Measurements from ENCODE around the gene GPC5. TPM values are rescaled to one million over a fixed set of nuclear protein-coding genes. Genes with fewer than 3 reads are reported as not detected.

GPC5 gene
- total RNA-seq, 1 donor from 2014 or later: 8.7 TPM

GRCh38 chr13:92807966-92808365 lies 1409.5 kb downstream of the GPC5 start:
- H3K9me3 ChIP-seq: no peaks in the 10 kb centered on the region
- peaks cover 6% of the 10 kb centered on the region for H3K4me1 ChIP-seq
- H3K27ac ChIP-seq: no peak overlapping the region
- intact Hi-C loops (cut with DNase I): no loop called here
- no peak overlapping the region for H3K4me3 ChIP-seq
- ATAC-seq (no peak), DNase-seq (no peak)
- H3K27me3 ChIP-seq (ENCODE audit: low read depth): no peaks in the 10 kb centered on the region
- no peak for TF ChIP-seq CTCF (IDR thresholded peaks at IDR 0.05)
- H3K36me3 ChIP-seq: no peaks in the 10 kb centered on the region

GRCh38 chr13:92821324-92821723 lies 1422.9 kb downstream of the GPC5 start:
- intact Hi-C loops (cut with DNase I): no loop called here
- no peaks in the 10 kb centered on the region for H3K36me3 ChIP-seq
- ATAC-seq: no peak

GRCh38 chr13:92823059-92823458 lies 1424.6 kb downstream of the GPC5 start:
- no peak for TF ChIP-seq CTCF (IDR thresholded peaks at IDR 0.05)
- Histone ChIP-seq H3K27me3 (ENCODE audit: low read depth) (no peaks in the 10 kb centered on the region), H3K4me1 (no peaks in the 10 kb centered on the region), H3K4me3 (no peak overlapping the region), H3K9me3 (no peaks in the 10 kb centered on the region), H3K36me3 (no peaks in the 10 kb centered on the region), H3K27ac (no peak overlapping the region)
- ATAC-seq (no peak), DNase-seq (no peak)
- intact Hi-C loops (cut with DNase I): no loop called here

More at GRCh38 chr13:92821324-92821723, 1422.9 kb downstream of the GPC5 start:
- H3K27me3 ChIP-seq (ENCODE audit: low read depth): no peaks in the 10 kb centered on the region
- H3K9me3 ChIP-seq: no peaks in the 10 kb centered on the region
- no peak for TF ChIP-seq CTCF (IDR thresholded peaks at IDR 0.05)
- H3K27ac ChIP-seq: no peak overlapping the region
- no peaks in the 10 kb centered on the region for H3K4me1 ChIP-seq
- no peak for DNase-seq
- H3K4me3 ChIP-seq: no peak overlapping the region

GRCh38 chr13:92825938-92826596 lies 1427.6 kb downstream of the GPC5 start:
- Histone ChIP-seq H3K4me3 (no peak overlapping the region), H3K27me3 (ENCODE audit: low read depth) (no peaks in the 10 kb centered on the region), H3K27ac (no peak overlapping the region), H3K9me3 (no peaks in the 10 kb centered on the region), H3K36me3 (no peaks in the 10 kb centered on the region), H3K4me1 (no peaks in the 10 kb centered on the region)
- DNase-seq: no peak
- no peak for ATAC-seq
- intact Hi-C loops (cut with DNase I): no loop called here
- no peak for TF ChIP-seq CTCF (IDR thresholded peaks at IDR 0.05)

GRCh38 chr13:92827503-92827902 lies 1429.1 kb downstream of the GPC5 start:
- no peak for DNase-seq
- ATAC-seq: no peak

More at GRCh38 chr13:92827503-92827902, 1429.1 kb downstream of the GPC5 start:
- H3K36me3 ChIP-seq: no peaks in the 10 kb centered on the region
- H3K4me3 ChIP-seq: no peak overlapping the region
- H3K27ac ChIP-seq: no peak overlapping the region
- intact Hi-C loops (cut with DNase I): no loop called here
- H3K27me3 ChIP-seq (ENCODE audit: low read depth): no peaks in the 10 kb centered on the region
- no peaks in the 10 kb centered on the region for H3K9me3 ChIP-seq
- H3K4me1 ChIP-seq: no peaks in the 10 kb centered on the region
- no peak for TF ChIP-seq CTCF (IDR thresholded peaks at IDR 0.05)
